GM12878 (cell line): ENCODE data around the gene TOMM40L. TPM values are rescaled to one million over a fixed set of nuclear protein-coding genes. Genes with fewer than 3 reads are reported as not detected.

Experiments
- CUX1 ChIP-seq: IDR thresholded peaks from 2 replicates; pipeline ENCODE4 v1.6.1; 2012; ENCODE audit warnings: improper control_type of control experiment, low read depth, low read length; ENCODE audit not compliant: insufficient replicate concordance
- MTA2 ChIP-seq: fragments of 450-650 bp; IDR thresholded peaks from 2 replicates; pipeline ENCODE4 v1.6.1; 2016; ENCODE audit warnings: low read depth, mild to moderate bottlenecking, moderate library complexity
- MTA3 ChIP-seq: IDR thresholded peaks from 2 replicates; pipeline ENCODE4 v1.6.1; 2012; ENCODE audit warnings: low read length, inconsistent platforms, borderline replicate concordance
- NFXL1 ChIP-seq: fragments of 450-650 bp; IDR thresholded peaks from 2 replicates; pipeline ENCODE4 v1.6.1; 2017; ENCODE audit warnings: antibody characterized with exemption, mild to moderate bottlenecking, borderline replicate concordance
- POU2F2 ChIP-seq: IDR thresholded peaks from 3 replicates; pipeline ENCODE4 v1.6.1; 2011; ENCODE audit warnings: low read depth, mild to moderate bottlenecking, low read length, borderline replicate concordance
- SMAD1 ChIP-seq: fragments of 450-650 bp; IDR thresholded peaks from 2 replicates; pipeline ENCODE4 v1.6.1; 2018; ENCODE audit warnings: mild to moderate bottlenecking, low read depth; ENCODE audit not compliant: partially characterized antibody
- SP1 ChIP-seq: IDR thresholded peaks from one replicate; pipeline ENCODE4 v1.6.1; 2011; ENCODE audit warnings: low read depth, low read length
- SREBF2 ChIP-seq: IDR thresholded peaks from 2 replicates; pipeline ENCODE4 v1.6.1; 2012; ENCODE audit warnings: mild to moderate bottlenecking, low read length
- TARDBP ChIP-seq: IDR thresholded peaks from 2 replicates; pipeline ENCODE4 v1.6.1; 2016; ENCODE audit warnings: borderline replicate concordance
- TCF12 ChIP-seq: IDR thresholded peaks from 2 replicates; pipeline ENCODE4 v1.6.1; 2011; ENCODE audit warnings: low read depth, mild to moderate bottlenecking, low read length
- polyA plus RNA-seq, 11 experiments: library from polyadenylated mRNA; depleted of rRNA in 4 of 11; unstranded in 6 of 11; stranded (reverse) in 5 of 11; fragments of >200 nt; fragmentation: Nextera tagmentation in 4 of 11; fragmentation: Illumina TruSeq in 1 of 11; extraction: Ambion mirVana in 4 of 11; extraction: Trizol in 1 of 11; gene quantifications; 1 replicate in 1 of 11; 2 replicates in 10 of 11; pipeline versions ENCODE4 v1.2.1 to v1.2.3, GENCODE V29; 2011 to 2016; ENCODE audit warnings: inconsistent platforms in 2 of 11, missing spikeins in 2 of 11, low read depth in 1 of 11
- total RNA-seq, 4 experiments: library from RNA; depleted of rRNA in 3 of 4; stranded (reverse); fragments of >200 nt in 3 of 4; fragmentation: Illumina TruSeq in 1 of 4; extraction: Trizol in 1 of 4; gene quantifications; 2 replicates each; pipeline versions ENCODE4 v1.2.1 to v1.2.3, GENCODE V29; 2013 to 2021
- TF ChIP-seq, protein P1 (sequence below): fragments of 450-650 bp; IDR thresholded peaks from 2 replicates; pipeline ENCODE4 v1.6.1; 2018; ENCODE audit warnings: borderline replicate concordance, mild to moderate bottlenecking; ENCODE audit not compliant: partially characterized antibody
- TF ChIP-seq, protein P2 (sequence below): fragments of 450-650 bp; IDR thresholded peaks from 2 replicates; pipeline ENCODE4 v1.6.1; 2016; ENCODE audit warnings: mild to moderate bottlenecking, moderate library complexity, borderline replicate concordance

The TOMM40L gene
- total and polyA plus RNA-seq, 10 of the 15 experiments (the other 5 are each of a cell fraction or from before 2014, with no cell fraction given) = 5.9 to 21.6 (median 15.7) TPM

DNA sequence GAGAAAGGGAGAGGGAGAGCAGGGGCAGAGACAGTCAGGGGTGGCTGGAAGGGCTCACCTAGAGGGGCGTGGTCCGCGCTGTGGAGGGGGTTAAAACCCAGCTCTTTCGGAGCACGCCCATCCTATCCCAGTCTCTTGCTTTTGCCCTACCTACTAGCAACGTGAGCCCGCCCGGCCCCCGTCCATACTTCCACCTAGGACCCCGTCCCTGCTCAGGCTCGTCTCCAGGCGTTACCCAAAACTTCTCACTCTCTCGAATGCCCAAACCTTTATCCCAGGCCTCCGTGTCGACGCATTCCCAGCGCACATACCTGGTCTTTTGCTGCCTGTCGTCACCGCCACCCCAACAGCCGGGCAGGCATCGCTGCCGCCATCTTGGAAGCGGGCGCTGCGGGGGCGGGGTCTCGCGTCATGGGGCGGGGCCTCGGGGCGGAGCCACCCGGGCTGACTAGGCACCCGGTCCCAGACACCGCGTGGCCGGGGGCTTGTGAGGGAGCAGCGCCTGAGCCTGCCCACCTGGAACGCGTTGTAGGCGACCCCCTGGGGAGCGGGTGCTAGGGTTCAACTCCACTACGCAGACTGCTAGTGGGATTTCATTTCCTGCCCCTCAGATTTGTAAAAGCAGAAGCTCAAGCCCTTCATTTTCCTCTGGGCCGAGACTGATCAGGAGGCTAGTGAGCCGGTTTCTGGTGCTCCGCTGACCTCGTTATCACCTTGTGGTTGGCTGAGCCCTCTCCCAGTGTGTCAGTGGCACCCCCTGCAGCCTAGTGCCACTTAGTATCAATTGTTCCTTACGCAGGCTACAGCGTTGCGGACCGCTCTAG is 48.5 kb upstream of the TOMM40L start, which contains the start of gene B4GALT3 (continued):
- TF ChIP-seq TCF12 (peak; percentile 51; the same call in 1 of the 2 replicates), POU2F2 (peak; percentile 73), SMAD1 (no peak), SREBF2 (no peak), CUX1 (no peak), MTA2 (no peak), SP1 (peak; percentile 47), MTA3 (no peak), NFXL1 (no peak), TARDBP (0 out of 2 replicates have a peak, but pooled peaks have one; percentile 65)
- TF ChIP-seq, protein P1, sequence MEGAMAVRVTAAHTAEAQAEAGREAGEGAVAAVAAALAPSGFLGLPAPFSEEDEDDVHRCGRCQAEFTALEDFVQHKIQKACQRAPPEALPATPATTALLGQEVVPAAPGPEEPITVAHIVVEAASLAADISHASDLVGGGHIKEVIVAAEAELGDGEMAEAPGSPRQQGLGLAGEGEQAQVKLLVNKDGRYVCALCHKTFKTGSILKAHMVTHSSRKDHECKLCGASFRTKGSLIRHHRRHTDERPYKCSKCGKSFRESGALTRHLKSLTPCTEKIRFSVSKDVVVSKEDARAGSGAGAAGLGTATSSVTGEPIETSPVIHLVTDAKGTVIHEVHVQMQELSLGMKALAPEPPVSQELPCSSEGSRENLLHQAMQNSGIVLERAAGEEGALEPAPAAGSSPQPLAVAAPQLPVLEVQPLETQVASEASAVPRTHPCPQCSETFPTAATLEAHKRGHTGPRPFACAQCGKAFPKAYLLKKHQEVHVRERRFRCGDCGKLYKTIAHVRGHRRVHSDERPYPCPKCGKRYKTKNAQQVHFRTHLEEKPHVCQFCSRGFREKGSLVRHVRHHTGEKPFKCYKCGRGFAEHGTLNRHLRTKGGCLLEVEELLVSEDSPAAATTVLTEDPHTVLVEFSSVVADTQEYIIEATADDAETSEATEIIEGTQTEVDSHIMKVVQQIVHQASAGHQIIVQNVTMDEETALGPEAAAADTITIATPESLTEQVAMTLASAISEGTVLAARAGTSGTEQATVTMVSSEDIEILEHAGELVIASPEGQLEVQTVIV = no peak
- TF ChIP-seq, protein P2, sequence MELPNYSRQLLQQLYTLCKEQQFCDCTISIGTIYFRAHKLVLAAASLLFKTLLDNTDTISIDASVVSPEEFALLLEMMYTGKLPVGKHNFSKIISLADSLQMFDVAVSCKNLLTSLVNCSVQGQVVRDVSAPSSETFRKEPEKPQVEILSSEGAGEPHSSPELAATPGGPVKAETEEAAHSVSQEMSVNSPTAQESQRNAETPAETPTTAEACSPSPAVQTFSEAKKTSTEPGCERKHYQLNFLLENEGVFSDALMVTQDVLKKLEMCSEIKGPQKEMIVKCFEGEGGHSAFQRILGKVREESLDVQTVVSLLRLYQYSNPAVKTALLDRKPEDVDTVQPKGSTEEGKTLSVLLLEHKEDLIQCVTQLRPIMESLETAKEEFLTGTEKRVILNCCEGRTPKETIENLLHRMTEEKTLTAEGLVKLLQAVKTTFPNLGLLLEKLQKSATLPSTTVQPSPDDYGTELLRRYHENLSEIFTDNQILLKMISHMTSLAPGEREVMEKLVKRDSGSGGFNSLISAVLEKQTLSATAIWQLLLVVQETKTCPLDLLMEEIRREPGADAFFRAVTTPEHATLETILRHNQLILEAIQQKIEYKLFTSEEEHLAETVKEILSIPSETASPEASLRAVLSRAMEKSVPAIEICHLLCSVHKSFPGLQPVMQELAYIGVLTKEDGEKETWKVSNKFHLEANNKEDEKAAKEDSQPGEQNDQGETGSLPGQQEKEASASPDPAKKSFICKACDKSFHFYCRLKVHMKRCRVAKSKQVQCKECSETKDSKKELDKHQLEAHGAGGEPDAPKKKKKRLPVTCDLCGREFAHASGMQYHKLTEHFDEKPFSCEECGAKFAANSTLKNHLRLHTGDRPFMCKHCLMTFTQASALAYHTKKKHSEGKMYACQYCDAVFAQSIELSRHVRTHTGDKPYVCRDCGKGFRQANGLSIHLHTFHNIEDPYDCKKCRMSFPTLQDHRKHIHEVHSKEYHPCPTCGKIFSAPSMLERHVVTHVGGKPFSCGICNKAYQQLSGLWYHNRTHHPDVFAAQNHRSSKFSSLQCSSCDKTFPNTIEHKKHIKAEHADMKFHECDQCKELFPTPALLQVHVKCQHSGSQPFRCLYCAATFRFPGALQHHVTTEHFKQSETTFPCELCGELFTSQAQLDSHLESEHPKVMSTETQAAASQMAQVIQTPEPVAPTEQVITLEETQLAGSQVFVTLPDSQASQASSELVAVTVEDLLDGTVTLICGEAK = no peak
